Smooth muscle cell of the brain vasculature (primary cell): Measurements from ENCODE around the gene TNFRSF8.
A peak's percentile ranks its signal among the peaks of the same experiment; 100 is the strongest.

Source experiments
- DNase-seq: peaks from one replicate; pipeline ENCODE4 v3.0.0-alpha.2; 2012; ENCODE audit warnings: low read depth, low spot score

The TNFRSF8 gene

GRCh38 chr1:12173041-12173509 lies 110.0 kb downstream of the TNFRSF8 start:
- no peak for DNase-seq

GRCh38 chr1:12173631-12174121 lies 110.6 kb downstream of the TNFRSF8 start:
- no peak for DNase-seq

GRCh38 chr1:12174924-12175810 lies 112.1 kb downstream of the TNFRSF8 start:
- no peak for DNase-seq

- no peak for DNase-seq
Observed at GRCh38 chr1:12176298-12177118, 113.4 kb downstream of the TNFRSF8 start.

- no peak for DNase-seq
Observed at GRCh38 chr1:12177156-12177998, 114.3 kb downstream of the TNFRSF8 start.

- DNase-seq: no peak
Observed at GRCh38 chr1:12177999-12178441, 114.9 kb downstream of the TNFRSF8 start.

GRCh38 chr1:12178511-12178910 lies 115.4 kb downstream of the TNFRSF8 start:
- DNase-seq: no peak

- DNase-seq: no peak
Observed at GRCh38 chr1:12179111-12179519, 116.0 kb downstream of the TNFRSF8 start.

- DNase-seq: no peak
Observed at GRCh38 chr1:12179676-12180075, 116.6 kb downstream of the TNFRSF8 start.

GRCh38 chr1:12180315-12180714 lies 117.2 kb downstream of the TNFRSF8 start:
- DNase-seq: no peak

- DNase-seq: no peak
Observed at GRCh38 chr1:12180903-12181302, 117.8 kb downstream of the TNFRSF8 start.

- DNase-seq: no peak
Observed at GRCh38 chr1:12181568-12181967, 118.5 kb downstream of the TNFRSF8 start.

GRCh38 chr1:12182410-12182984 lies 119.4 kb downstream of the TNFRSF8 start:
- no peak for DNase-seq

GRCh38 chr1:12183095-12183794 lies 120.1 kb downstream of the TNFRSF8 start:
- DNase-seq: no peak

- peak; percentile 90 for DNase-seq
Observed at GRCh38 chr1:12184008-12184681, 121.0 kb downstream of the TNFRSF8 start.

GRCh38 chr1:12185036-12185917 lies 122.2 kb downstream of the TNFRSF8 start:
- no peak for DNase-seq

GRCh38 chr1:12185918-12186678 lies 123.0 kb downstream of the TNFRSF8 start:
- no peak for DNase-seq

GRCh38 chr1:12186679-12186985 lies 123.5 kb downstream of the TNFRSF8 start:
- DNase-seq: no peak
